ENCODE results near the gene SMC1B. TPM values are rescaled to one million over a fixed set of nuclear protein-coding genes. Genes with fewer than 3 reads are reported as not detected.

SMC1B gene
- total and polyA plus RNA-seq, 2 experiments from 2014 or later = 0.10 TPM; not detected in 1

GRCh38 chr22:45381348-45381747 lies 32.1 kb downstream of the SMC1B start:
- H3K36me3 ChIP-seq (ENCODE audit: insufficient read depth) = no peaks in the 10 kb centered on the region
- TF ChIP-seq, protein P1, sequence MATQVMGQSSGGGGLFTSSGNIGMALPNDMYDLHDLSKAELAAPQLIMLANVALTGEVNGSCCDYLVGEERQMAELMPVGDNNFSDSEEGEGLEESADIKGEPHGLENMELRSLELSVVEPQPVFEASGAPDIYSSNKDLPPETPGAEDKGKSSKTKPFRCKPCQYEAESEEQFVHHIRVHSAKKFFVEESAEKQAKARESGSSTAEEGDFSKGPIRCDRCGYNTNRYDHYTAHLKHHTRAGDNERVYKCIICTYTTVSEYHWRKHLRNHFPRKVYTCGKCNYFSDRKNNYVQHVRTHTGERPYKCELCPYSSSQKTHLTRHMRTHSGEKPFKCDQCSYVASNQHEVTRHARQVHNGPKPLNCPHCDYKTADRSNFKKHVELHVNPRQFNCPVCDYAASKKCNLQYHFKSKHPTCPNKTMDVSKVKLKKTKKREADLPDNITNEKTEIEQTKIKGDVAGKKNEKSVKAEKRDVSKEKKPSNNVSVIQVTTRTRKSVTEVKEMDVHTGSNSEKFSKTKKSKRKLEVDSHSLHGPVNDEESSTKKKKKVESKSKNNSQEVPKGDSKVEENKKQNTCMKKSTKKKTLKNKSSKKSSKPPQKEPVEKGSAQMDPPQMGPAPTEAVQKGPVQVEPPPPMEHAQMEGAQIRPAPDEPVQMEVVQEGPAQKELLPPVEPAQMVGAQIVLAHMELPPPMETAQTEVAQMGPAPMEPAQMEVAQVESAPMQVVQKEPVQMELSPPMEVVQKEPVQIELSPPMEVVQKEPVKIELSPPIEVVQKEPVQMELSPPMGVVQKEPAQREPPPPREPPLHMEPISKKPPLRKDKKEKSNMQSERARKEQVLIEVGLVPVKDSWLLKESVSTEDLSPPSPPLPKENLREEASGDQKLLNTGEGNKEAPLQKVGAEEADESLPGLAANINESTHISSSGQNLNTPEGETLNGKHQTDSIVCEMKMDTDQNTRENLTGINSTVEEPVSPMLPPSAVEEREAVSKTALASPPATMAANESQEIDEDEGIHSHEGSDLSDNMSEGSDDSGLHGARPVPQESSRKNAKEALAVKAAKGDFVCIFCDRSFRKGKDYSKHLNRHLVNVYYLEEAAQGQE (IDR thresholded peaks at IDR 0.05; ENCODE audit: unreplicated experiment) = no peak
- TF ChIP-seq EZH2phosphoT487 (IDR thresholded peaks at IDR 0.05; ENCODE audit: unreplicated experiment) (no peak), ZNF114 (CRISPR knock-in tag; IDR thresholded peaks at IDR 0.05) (no peak), CREB1 (CRISPR knock-in tag; IDR thresholded peaks at IDR 0.05; ENCODE audit: low read depth) (no peak), JUNB (IDR thresholded peaks at IDR 0.05; ENCODE audit: unreplicated experiment) (no peak), POLR2AphosphoS5 (IDR thresholded peaks at IDR 0.05; ENCODE audit: low read depth) (no peak), ZNF462 (CRISPR knock-in tag; IDR thresholded peaks at IDR 0.05) (no peak), EZH2 (IDR thresholded peaks at IDR 0.05; ENCODE audit: low read depth, unreplicated experiment) (no peak), STAT1 (IDR thresholded peaks at IDR 0.05; ENCODE audit: unreplicated experiment) (no peak), ETS1 (IDR thresholded peaks at IDR 0.05) (no peak), NANOG (IDR thresholded peaks at IDR 0.05; ENCODE audit: borderline replicate concordance) (no peak), ZNF331 (CRISPR knock-in tag; IDR thresholded peaks at IDR 0.05; ENCODE audit: low read depth) (no peak)
- TF ChIP-seq, protein P2, sequence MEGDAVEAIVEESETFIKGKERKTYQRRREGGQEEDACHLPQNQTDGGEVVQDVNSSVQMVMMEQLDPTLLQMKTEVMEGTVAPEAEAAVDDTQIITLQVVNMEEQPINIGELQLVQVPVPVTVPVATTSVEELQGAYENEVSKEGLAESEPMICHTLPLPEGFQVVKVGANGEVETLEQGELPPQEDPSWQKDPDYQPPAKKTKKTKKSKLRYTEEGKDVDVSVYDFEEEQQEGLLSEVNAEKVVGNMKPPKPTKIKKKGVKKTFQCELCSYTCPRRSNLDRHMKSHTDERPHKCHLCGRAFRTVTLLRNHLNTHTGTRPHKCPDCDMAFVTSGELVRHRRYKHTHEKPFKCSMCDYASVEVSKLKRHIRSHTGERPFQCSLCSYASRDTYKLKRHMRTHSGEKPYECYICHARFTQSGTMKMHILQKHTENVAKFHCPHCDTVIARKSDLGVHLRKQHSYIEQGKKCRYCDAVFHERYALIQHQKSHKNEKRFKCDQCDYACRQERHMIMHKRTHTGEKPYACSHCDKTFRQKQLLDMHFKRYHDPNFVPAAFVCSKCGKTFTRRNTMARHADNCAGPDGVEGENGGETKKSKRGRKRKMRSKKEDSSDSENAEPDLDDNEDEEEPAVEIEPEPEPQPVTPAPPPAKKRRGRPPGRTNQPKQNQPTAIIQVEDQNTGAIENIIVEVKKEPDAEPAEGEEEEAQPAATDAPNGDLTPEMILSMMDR (conservative IDR thresholded peaks at IDR 0.05; ENCODE audit: low read depth in 2 of 2) = no peak
- H3K4me1 Mint-ChIP-seq = no peaks in the 10 kb centered on the region
- ATAC-seq = no peak
- no peak overlapping the region for H3K4me2 ChIP-seq
- no peak overlapping the region for H2AFZ ChIP-seq
- no peak overlapping the region for H3K27ac Mint-ChIP-seq
- H3K27ac ChIP-seq (ENCODE audit: low read depth) = no peak overlapping the region
- no peaks in the 10 kb centered on the region for H3K36me3 Mint-ChIP-seq (ENCODE audit: low read depth)
- no peaks in the 10 kb centered on the region for H3K9me3 Mint-ChIP-seq
- H3F3A ChIP-seq (replicated peaks; ENCODE audit: low read depth) = no peaks in the 10 kb centered on the region
- no peaks in the 10 kb centered on the region for H3K4me1 ChIP-seq (ENCODE audit: insufficient read depth)
- no peaks in the 10 kb centered on the region for H3K79me2 ChIP-seq (replicated peaks; ENCODE audit: insufficient read depth)
- H3K9me2 ChIP-seq (ENCODE audit: insufficient read depth) = no peaks in the 10 kb centered on the region
- H3K27me3 ChIP-seq (ENCODE audit: insufficient read depth) = no peaks in the 10 kb centered on the region
- no peak for DNase-seq (ENCODE audit: low spot score)
- no peak overlapping the region for H3K4me3 Mint-ChIP-seq
- no peaks in the 10 kb centered on the region for H4K20me1 ChIP-seq (replicated peaks; ENCODE audit: insufficient read depth)
- H3K4me3 ChIP-seq = no peak overlapping the region
- no peaks in the 10 kb centered on the region for H3K27me3 Mint-ChIP-seq (ENCODE audit: insufficient read depth, low read depth, poor library complexity)
